HEK293 (cell line): ENCODE results near the gene GRK5.

Experiments used
- ZNF324 ChIP-seq: fragments of 450-650 bp; formaldehyde crosslinking; IDR thresholded peaks from 2 replicates; pipeline ENCODE4 v1.5.1; 2016; ENCODE audit warnings: missing biosample characterization, missing genetic modification characterization
- ZNF426 ChIP-seq: fragments of 450-650 bp; formaldehyde crosslinking; IDR thresholded peaks from 2 replicates; pipeline ENCODE4 v1.5.1; 2017; ENCODE audit warnings: missing biosample characterization, missing genetic modification characterization, mild to moderate bottlenecking, inconsistent platforms, moderate library complexity
- ZNF629 ChIP-seq: fragments of 450-650 bp; formaldehyde crosslinking; IDR thresholded peaks from 2 replicates; pipeline ENCODE4 v1.5.1; 2017; ENCODE audit warnings: missing biosample characterization, missing genetic modification characterization

DNA sequence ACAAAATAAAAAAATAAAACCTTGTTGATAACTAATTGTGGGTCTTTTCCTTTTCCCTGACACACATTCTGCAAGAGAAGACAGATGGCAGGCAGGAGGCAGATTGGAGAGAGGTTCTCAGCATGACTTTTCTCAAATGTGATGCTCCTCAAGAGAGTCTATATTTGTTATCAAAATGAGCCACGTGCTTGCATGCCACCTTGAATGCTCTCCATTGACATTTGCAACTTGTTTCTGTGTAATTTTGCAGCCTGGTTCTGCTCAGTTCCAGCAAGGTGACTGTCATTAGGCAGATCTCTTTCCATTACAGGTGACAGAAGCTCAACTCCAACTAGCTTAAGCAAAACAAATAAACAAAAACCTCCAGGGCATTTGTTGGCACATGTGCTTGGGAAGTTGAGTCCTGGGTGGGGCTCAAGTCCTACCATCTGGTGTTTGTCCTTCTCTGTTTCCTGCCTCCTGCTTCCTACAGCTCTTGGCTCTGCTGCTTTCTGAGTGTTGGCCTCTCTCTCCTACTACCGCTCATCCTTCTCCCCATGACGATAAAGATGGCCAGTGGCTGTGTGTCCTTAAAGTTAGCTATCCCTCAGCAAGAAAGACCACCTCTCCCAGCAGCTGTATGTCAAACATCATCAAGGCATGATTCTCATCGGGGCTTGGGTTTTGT lies 56.7 kb downstream of the GRK5 start:
- no peak for TF ChIP-seq ZNF426 (tag by site-specific recombination)
- TF ChIP-seq ZNF629 (tag by site-specific recombination), result no peak
- no peak for TF ChIP-seq ZNF324 (tag by site-specific recombination)
